Body of pancreas (tissue), 4 donors: ENCODE results near the gene THAP8. TPM values are rescaled to one million over a fixed set of nuclear protein-coding genes. Genes with fewer than 3 reads are reported as not detected.

Experiments used
- ATAC-seq: fragments of 150-250 bp; one replicate; pipeline ENCODE4 v1.9.1; 2016
- DNase-seq, 4 donors: peaks; one replicate each; pipeline ENCODE4 v3.0.0-alpha.2; 2019
- H3K27ac ChIP-seq, 4 donors: fragments of 200-600 bp; sonication (generic); 1 replicate in 3 of 4; 2 replicates in 1 of 4; pipeline versions ENCODE4 v1.5.1 to v1.6.1; 2016 to 2019; ENCODE audit warnings: mild to moderate bottlenecking in 1 of 4, mixed read lengths in 1 of 4, moderate library complexity in 1 of 4
- H3K27me3 ChIP-seq, 2 donors: fragments of 200-600 bp; sonication (generic); one replicate each; pipeline ENCODE4 v1.6.0; 2016; ENCODE audit warnings: mild to moderate bottlenecking in 1 of 2
- H3K36me3 ChIP-seq, 2 donors: fragments of 200-600 bp; sonication (generic); replicated peaks in 1 of 2; 2 replicates each; pipeline ENCODE4 v1.5.1; 2016; ENCODE audit warnings: low read depth in 2 of 2; ENCODE audit not compliant: insufficient read depth in 1 of 2
- H3K4me1 ChIP-seq: fragments of 200-600 bp; sonication (generic); one replicate; pipeline ENCODE4 v1.6.0; 2016
- H3K4me3 ChIP-seq, 2 donors: fragments of 200-600 bp; sonication (generic); 1 replicate in 1 of 2; 2 replicates in 1 of 2; pipeline ENCODE4 v1.5.1; 2016 to 2019
- H3K9me3 ChIP-seq, 3 donors: fragments of 200-600 bp; sonication (generic); 1 replicate in 2 of 3; 2 replicates in 1 of 3; pipeline ENCODE4 v1.5.1; 2016
- POLR2A ChIP-seq, 3 donors: fragments of 450-650 bp; IDR thresholded peaks; one replicate each; pipeline ENCODE4 v1.6.1; 2016; ENCODE audit warnings: antibody characterized with exemption in 3 of 3, mild to moderate bottlenecking in 2 of 3
- WGBS, 2 donors: methylation state at CpG; one replicate each; pipeline ENCODE4 v1.1.5; 2017; 5-methylcytosine and 5-hydroxymethylcytosine counted together
- intact Hi-C: fragments of 100-400 bp; cut with DNase I; formaldehyde crosslinking; loops from one replicate; pipeline ENCODE4 v1.15.1; 2023
- total RNA-seq, 2 donors: library from RNA; depleted of rRNA; stranded (reverse); fragments of >200 nt; gene quantifications; one replicate each; pipeline ENCODE4 v1.1.0, GENCODE V29; 2016
- TF ChIP-seq, protein P1 (sequence below), 7 experiments: fragments of 450-650 bp in 4 of 7; fragments of 200-600 bp in 3 of 7; sonication (generic) in 3 of 7; IDR thresholded peaks; one replicate each; pipeline ENCODE4 v1.5.1; 2016 to 2019; ENCODE audit warnings: antibody characterized with exemption in 7 of 7

Gene THAP8
- total RNA-seq, 2 donors from 2014 or later: 1.3 to 6.0 TPM

DNA sequence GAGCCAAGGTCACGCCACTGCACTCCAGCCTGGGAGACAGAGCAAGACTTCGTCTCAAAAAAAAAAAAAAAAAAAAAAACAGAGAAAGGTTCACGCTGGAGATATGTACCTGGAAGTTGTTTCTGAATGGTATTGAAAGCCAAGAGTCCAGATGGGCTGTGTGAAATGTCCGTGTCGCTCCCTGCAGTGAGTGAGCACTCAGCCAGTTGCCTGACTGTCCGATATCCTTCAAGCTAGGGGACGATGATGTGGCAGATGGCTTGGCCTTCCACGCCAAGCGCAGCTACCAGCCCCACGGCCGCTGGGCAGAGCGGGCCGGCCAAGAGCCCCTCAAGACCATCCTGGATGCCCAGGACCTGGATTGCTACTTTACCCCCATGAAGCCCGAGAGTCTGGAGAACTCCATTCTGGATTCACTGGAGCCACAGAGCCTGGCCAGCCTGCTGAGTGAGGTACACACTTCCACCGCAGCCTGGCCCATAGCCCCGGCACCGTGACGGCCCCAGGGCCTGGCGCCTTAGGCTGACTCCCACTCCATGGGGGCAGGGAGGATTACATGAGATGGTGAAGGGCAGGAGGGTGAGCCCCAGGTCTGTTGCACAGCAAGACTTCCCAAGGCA lies 45.2 kb upstream of the THAP8 start:
- 75 to 85% methylated on average over 8 to 19 of the region's 19 CpGs for WGBS, 2 donors
- no peak overlapping the region for H3K4me3 ChIP-seq
- no peaks in the 10 kb centered on the region for H3K27me3 ChIP-seq
- no peak overlapping the region for H3K27ac ChIP-seq
- no peak for DNase-seq
- no peaks in the 10 kb centered on the region for H3K9me3 ChIP-seq
- no peaks in the 10 kb centered on the region for H3K36me3 ChIP-seq
- ATAC-seq: no peak
- no peaks in the 10 kb centered on the region for H3K4me1 ChIP-seq
- TF ChIP-seq, protein P1, sequence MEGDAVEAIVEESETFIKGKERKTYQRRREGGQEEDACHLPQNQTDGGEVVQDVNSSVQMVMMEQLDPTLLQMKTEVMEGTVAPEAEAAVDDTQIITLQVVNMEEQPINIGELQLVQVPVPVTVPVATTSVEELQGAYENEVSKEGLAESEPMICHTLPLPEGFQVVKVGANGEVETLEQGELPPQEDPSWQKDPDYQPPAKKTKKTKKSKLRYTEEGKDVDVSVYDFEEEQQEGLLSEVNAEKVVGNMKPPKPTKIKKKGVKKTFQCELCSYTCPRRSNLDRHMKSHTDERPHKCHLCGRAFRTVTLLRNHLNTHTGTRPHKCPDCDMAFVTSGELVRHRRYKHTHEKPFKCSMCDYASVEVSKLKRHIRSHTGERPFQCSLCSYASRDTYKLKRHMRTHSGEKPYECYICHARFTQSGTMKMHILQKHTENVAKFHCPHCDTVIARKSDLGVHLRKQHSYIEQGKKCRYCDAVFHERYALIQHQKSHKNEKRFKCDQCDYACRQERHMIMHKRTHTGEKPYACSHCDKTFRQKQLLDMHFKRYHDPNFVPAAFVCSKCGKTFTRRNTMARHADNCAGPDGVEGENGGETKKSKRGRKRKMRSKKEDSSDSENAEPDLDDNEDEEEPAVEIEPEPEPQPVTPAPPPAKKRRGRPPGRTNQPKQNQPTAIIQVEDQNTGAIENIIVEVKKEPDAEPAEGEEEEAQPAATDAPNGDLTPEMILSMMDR (IDR thresholded peaks at IDR 0.05): no peak
- no peak for TF ChIP-seq POLR2A (IDR thresholded peaks at IDR 0.05)
- intact Hi-C loops: no loop called here

DNA sequence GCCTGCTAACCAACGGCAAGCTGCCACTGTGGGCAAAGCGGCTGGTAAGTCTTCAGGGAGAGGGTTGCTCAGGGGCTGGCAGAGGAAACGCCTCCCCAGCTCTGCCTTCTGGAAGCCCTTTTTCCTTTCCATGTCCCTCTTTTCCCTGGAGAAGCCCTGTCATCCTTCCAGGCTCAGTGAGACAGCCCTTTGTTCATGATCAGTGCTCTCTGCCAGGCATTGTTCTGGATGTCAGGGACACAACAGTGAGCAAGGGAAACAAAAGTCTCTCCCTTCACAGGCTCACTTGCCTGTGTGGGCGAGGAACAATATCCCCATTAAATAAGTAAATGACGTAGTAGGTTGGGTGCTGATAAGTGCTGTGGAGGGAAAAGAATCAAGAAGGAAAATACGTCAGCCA lies 43.0 kb upstream of the THAP8 start:
- TF ChIP-seq, protein P1 (IDR thresholded peaks at IDR 0.05): no peak
- WGBS, 2 donors: 94 to 95% methylated on average over 6 of the region's 6 CpGs
- Histone ChIP-seq H3K27me3 (no peaks in the 10 kb centered on the region), H3K27ac (no peak overlapping the region), H3K36me3 (no peaks in the 10 kb centered on the region), H3K9me3 (no peaks in the 10 kb centered on the region), H3K4me3 (no peak overlapping the region), H3K4me1 (no peaks in the 10 kb centered on the region)
- no peak for DNase-seq
- intact Hi-C loops: no loop called here
- no peak for ATAC-seq

DNA sequence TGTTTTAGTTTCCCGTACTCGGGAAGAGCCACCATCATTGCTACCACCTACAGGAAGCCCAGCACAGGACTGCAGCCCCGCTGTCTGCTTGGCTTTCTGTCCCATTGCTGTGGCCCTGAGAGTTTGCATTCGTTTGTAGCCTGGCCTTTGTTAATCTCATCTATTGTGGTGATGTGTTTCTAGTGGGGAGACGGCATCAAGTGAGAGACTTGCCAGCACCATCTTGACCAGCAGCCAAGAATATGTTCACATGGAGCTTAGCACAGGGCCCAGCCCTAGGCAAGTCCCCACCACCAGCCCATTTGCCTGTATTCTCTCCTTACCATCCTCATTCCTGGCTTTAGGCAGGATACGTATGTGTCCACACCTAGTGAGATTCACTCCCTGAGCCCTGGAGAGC lies 39.6 kb upstream of the THAP8 start:
- H3K27ac ChIP-seq: no peak overlapping the region
- DNase-seq: no peak
- no peak for ATAC-seq
- H3K27me3 ChIP-seq: no peaks in the 10 kb centered on the region
- intact Hi-C loops: no loop called here
- no peaks in the 10 kb centered on the region for H3K4me1 ChIP-seq
- H3K9me3 ChIP-seq: no peaks in the 10 kb centered on the region
- no peak overlapping the region for H3K4me3 ChIP-seq
- TF ChIP-seq, protein P1 (IDR thresholded peaks at IDR 0.05): no peak
- TF ChIP-seq POLR2A (IDR thresholded peaks at IDR 0.05): no peak
- WGBS, 2 donors: 67 to 94% methylated on average over 5 to 6 of the region's 6 CpGs
- no peaks in the 10 kb centered on the region for H3K36me3 ChIP-seq

DNA sequence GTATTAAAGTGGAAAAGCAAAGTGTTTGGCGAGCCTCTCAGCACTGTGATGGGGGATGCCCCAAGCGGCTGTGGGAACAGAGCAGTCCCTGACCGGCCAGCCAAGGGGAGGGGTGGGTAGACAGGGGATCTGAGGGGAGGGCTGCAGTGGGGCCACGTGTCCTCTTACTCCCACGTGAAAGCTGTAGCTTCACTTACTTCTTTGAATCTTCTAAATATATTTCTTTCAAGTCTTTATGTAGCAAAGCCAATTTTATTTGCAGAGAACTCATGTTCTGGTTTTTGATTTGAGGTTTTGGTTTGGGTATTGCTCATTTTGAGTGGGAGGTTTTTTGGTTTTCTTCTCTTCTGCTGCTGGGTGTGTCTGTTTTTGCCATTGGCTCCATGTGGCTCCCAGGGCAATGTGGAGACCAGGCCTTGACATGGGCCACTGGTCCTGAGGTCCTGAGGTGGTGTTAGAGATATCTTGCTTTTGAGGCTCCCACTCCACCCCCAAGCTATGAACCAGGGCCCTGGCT lies 39.1 kb upstream of the THAP8 start:
- Histone ChIP-seq H3K36me3 (no peaks in the 10 kb centered on the region), H3K4me1 (no peaks in the 10 kb centered on the region), H3K27me3 (no peaks in the 10 kb centered on the region), H3K27ac (no peak overlapping the region), H3K4me3 (no peak overlapping the region), H3K9me3 (no peaks in the 10 kb centered on the region)
- intact Hi-C loops: no loop called here
- TF ChIP-seq, protein P1 (IDR thresholded peaks at IDR 0.05): no peak
- 93 to 95% methylated on average over 5 of the region's 5 CpGs for WGBS, 2 donors
- ATAC-seq (no peak), DNase-seq (no peak)

DNA sequence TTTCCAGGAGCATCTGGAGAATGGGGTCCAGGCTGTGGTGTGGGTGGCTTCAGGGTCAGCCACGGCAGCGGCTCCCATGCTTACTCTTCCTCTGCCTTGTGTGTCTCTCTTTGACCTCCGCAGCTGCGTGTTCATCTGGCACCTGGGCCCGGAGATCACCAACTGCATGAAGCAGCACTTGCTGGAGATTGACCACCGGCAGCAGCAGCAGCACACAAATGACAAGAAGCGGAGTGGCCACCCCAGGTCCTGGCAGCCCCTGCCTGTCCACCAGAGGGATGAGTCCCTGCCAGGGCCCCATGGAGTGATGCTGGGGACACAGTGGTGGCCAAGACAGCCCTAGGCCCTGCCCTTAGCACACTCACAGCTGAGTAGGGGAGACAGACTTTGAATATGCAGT lies 38.5 kb upstream of the THAP8 start:
- Histone ChIP-seq H3K4me3 (no peak overlapping the region), H3K9me3 (no peaks in the 10 kb centered on the region), H3K4me1 (no peaks in the 10 kb centered on the region), H3K36me3 (no peaks in the 10 kb centered on the region), H3K27me3 (no peaks in the 10 kb centered on the region), H3K27ac (no peak overlapping the region)
- DNase-seq (no peak), ATAC-seq (no peak)
- 93% methylated on average over 7 of the region's 7 CpGs; no CpG with 5 or more reads in 1 of the 2 donors for WGBS, 2 donors
- TF ChIP-seq POLR2A (IDR thresholded peaks at IDR 0.05): no peak
- TF ChIP-seq, protein P1 (IDR thresholded peaks at IDR 0.05): no peak
- intact Hi-C loops: no loop called here
